NCI-H345 treated with DMSO at 0.1 percent for 48 hours (cell line): Measurements from ENCODE around the gene RSKR.
"Not testable (repeated sequence)": the region's sequence is repeated elsewhere in the genome, so short reads cannot be mapped to it uniquely, and the experiment has no call there.

Experiments used
- DNase-seq: peaks from one replicate; lab custom pipeline; 2025; ENCODE audit not compliant: unreplicated experiment; lab: John Stamatoyannopoulos, UW

The RSKR gene

GRCh38 chr17:28613931-28614381 is at the start of gene RSKR:
Gene RSKR (minus strand): TSS chr17:28614185. CDS start chr17:28614161, 24 bp downstream.
- DNase-seq = no peak

- no peak for DNase-seq
Observed at GRCh38 chr17:28663723-28664122, 49.7 kb upstream of the RSKR start.

GRCh38 chr17:28662527-28662829 is 48.5 kb upstream of the RSKR start:
- no peak for DNase-seq

- DNase-seq = peak; percentile 90
Observed at GRCh38 chr17:28661635-28662526, 47.9 kb upstream of the RSKR start, which contains the start of the genes SDF2 and SUPT6H. Gene SDF2 (minus strand): TSS chr17:28661906. CDS start chr17:28661876, 30 bp downstream. Gene SUPT6H (plus strand): TSS chr17:28662205. CDS start chr17:28673402, 11,197 bp downstream.

- not testable (repeated sequence) for DNase-seq
Observed at GRCh38 chr17:28659497-28659881, 45.5 kb upstream of the RSKR start.

GRCh38 chr17:28658766-28659496 is 44.9 kb upstream of the RSKR start:
- DNase-seq = not testable (repeated sequence)

GRCh38 chr17:28658342-28658741 is 44.4 kb upstream of the RSKR start:
- not testable (repeated sequence) for DNase-seq

- no peak for DNase-seq
Observed at GRCh38 chr17:28657756-28658155, 43.8 kb upstream of the RSKR start.

GRCh38 chr17:28655160-28655559 is 41.2 kb upstream of the RSKR start:
- DNase-seq = no peak

GRCh38 chr17:28648698-28649097 is 34.7 kb upstream of the RSKR start:
- no peak for DNase-seq

GRCh38 chr17:28646039-28646754 is 32.2 kb upstream of the RSKR start:
- DNase-seq = no peak

GRCh38 chr17:28645576-28645939 is 31.6 kb upstream of the RSKR start:
- DNase-seq = no peak

- DNase-seq = peak; percentile 79
Observed at GRCh38 chr17:28644787-28645575, 31.0 kb upstream of the RSKR start, which contains the start of gene BLTP2. Gene BLTP2 (minus strand): TSS chr17:28645158. CDS start chr17:28645056, 102 bp downstream.

- DNase-seq = peak; percentile 2
Observed at GRCh38 chr17:28643983-28644786, 30.2 kb upstream of the RSKR start.

- DNase-seq = no peak
Observed at GRCh38 chr17:28641579-28641978, 27.6 kb upstream of the RSKR start.

- no peak for DNase-seq
Observed at GRCh38 chr17:28635506-28635905, 21.5 kb upstream of the RSKR start.

- peak; percentile 45 for DNase-seq
Observed at GRCh38 chr17:28634206-28634865, 20.4 kb upstream of the RSKR start.

- DNase-seq = no peak
Observed at GRCh38 chr17:28626818-28627217, 12.8 kb upstream of the RSKR start.

- no peak for DNase-seq
Observed at GRCh38 chr17:28624148-28624547, 10.2 kb upstream of the RSKR start.
